ENCODE data around the gene CDK5RAP2.

Gene CDK5RAP2

GRCh38 chr9:120439926-120440325 is 140.0 kb downstream of the CDK5RAP2 start:
- Histone ChIP-seq H3K4me3 (no peak overlapping the region), H3K27ac (no peak overlapping the region)
- DNase-seq (ENCODE audit: low spot score), result no peak
- TF ChIP-seq, protein P1, sequence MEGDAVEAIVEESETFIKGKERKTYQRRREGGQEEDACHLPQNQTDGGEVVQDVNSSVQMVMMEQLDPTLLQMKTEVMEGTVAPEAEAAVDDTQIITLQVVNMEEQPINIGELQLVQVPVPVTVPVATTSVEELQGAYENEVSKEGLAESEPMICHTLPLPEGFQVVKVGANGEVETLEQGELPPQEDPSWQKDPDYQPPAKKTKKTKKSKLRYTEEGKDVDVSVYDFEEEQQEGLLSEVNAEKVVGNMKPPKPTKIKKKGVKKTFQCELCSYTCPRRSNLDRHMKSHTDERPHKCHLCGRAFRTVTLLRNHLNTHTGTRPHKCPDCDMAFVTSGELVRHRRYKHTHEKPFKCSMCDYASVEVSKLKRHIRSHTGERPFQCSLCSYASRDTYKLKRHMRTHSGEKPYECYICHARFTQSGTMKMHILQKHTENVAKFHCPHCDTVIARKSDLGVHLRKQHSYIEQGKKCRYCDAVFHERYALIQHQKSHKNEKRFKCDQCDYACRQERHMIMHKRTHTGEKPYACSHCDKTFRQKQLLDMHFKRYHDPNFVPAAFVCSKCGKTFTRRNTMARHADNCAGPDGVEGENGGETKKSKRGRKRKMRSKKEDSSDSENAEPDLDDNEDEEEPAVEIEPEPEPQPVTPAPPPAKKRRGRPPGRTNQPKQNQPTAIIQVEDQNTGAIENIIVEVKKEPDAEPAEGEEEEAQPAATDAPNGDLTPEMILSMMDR (IDR thresholded peaks at IDR 0.05), result no peak

- Histone ChIP-seq H3K4me3 (no peak overlapping the region), H3K27ac (no peak overlapping the region)
- TF ChIP-seq, protein P1 (IDR thresholded peaks at IDR 0.05), result no peak
- no peak for DNase-seq (ENCODE audit: low spot score)
Measured at GRCh38 chr9:120438836-120439546, 141.0 kb downstream of the CDK5RAP2 start.

DNA sequence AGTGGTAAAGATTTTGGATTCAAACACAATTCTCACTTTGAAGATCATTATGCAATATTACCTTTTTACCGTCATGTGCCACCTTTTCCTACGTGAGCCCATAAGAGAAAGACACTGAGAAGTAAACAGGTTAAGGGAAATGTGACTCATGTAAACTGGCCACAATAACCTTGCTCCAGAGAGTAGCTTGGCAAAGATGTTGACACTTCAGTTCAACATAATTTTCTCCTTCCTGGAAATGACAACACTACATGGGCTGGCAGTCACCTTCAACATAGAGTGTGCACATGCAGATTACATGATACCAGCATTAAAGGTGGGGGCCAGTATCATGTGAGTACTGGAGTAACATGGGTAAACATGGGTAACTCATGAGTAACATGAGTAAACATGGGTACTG is 141.9 kb downstream of the CDK5RAP2 start:
- TF ChIP-seq, protein P1 (IDR thresholded peaks at IDR 0.05), result no peak
- Histone ChIP-seq H3K27ac (peak overlapping the region in 1 of 2 donors; percentile 10), H3K4me3 (no peak overlapping the region)
- no peak for DNase-seq (ENCODE audit: low spot score)

DNA sequence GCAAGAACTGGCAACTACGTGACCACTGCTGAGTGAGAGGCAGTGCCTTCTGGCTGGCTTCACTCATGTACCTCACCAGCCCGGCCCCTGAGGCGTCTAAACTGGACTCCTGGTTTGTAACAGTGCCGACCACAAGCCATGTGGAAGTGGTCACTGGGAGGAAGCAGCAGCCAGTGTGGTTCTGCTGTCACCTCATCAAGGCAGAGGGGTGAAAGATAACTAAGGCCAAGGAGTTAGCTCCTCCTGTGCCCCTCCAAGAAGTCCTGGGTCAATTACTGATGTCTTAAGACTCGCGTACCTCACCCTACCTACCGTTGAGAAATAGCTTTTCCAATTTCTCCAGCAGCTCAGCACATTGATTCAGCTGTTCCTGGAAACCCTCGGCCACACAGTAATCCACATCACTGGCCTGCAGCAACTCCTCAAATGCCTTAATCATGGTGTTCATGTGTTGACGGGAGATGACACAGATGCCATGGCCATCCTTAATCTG is 142.9 kb downstream of the CDK5RAP2 start:
- Histone ChIP-seq H3K27ac (peak overlapping the region in 1 of 2 donors; percentile 52), H3K4me3 (no peak overlapping the region)
- no peak for DNase-seq (ENCODE audit: low spot score)
- TF ChIP-seq, protein P1 (IDR thresholded peaks at IDR 0.05), result no peak

GRCh38 chr9:120436446-120436845 is 143.5 kb downstream of the CDK5RAP2 start:
- Histone ChIP-seq H3K4me3 (no peak overlapping the region), H3K27ac (no peak overlapping the region)
- DNase-seq (ENCODE audit: low spot score), result no peak
- TF ChIP-seq, protein P1 (IDR thresholded peaks at IDR 0.05), result no peak

DNA sequence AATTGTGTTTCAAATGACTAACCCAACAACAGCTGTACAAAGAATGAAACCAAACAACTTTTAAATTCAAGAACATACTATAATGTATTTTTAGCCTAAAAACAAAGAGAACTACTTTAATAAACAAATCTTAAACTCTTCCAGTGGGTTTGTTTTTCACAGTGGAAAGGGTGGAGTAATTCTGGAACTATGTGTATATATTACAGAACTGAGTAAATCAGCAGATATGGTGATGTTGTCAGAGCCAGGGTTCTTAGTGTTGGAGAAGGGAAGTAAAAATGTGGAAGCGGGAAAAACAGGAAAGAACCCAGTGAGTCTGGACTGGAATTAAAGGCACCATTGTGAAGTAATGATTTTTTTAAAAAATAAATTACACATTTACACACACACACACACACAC is 144.9 kb downstream of the CDK5RAP2 start:
- TF ChIP-seq, protein P1 (IDR thresholded peaks at IDR 0.05), result no peak
- DNase-seq (ENCODE audit: low spot score), result no peak
- peak overlapping the region; percentile 30 to 33 for H3K27ac ChIP-seq
- H3K4me3 ChIP-seq, result no peak overlapping the region

DNA sequence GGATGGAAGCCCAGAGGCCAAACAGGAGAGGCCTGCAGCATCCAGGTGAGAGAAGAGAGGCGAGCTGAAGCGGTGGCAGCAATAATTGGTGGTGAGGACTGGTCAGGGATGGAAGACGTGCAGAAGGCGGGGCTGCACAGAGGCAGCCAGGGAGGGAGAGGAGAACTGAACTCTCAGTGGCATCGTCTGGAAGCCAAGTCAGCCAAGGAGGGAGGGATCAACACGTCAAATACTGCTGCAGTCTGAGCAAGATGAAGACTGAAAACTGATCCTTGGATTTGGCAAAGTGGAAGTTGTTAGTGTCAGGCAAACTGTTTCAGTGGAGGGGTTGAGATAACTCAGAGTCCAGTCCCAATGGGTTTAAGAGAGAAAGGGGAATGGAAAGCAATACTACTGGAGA is 145.4 kb downstream of the CDK5RAP2 start:
- no peak overlapping the region for H3K4me3 ChIP-seq
- TF ChIP-seq, protein P1 (IDR thresholded peaks at IDR 0.05), result no peak
- H3K27ac ChIP-seq, result peak overlapping the region; percentile 33 to 48
- no peak for DNase-seq (ENCODE audit: low spot score)

Measured in coronary artery (tissue), 2 donors.